ENCODE data around the gene TMEM147. TPM values are rescaled to one million over a fixed set of nuclear protein-coding genes. Genes with fewer than 3 reads are reported as not detected.
A peak's percentile ranks its signal among the peaks of the same experiment; 100 is the strongest.

Gene TMEM147
- total RNA-seq, 1 donor from 2014 or later: 84.6 TPM

GRCh38 chr19:35557539-35558399 lies 12.3 kb downstream of the TMEM147 start:
- intact Hi-C loops (cut with DNase I): no loop called here
- DNase-seq (ENCODE audit: missing footprints): no peak

GRCh38 chr19:35558400-35559280 lies 13.2 kb downstream of the TMEM147 start:
- no peak for DNase-seq (ENCODE audit: missing footprints)
- no peak for ATAC-seq
- intact Hi-C loops (cut with DNase I): no loop called here

More at GRCh38 chr19:35557539-35558399, 12.3 kb downstream of the TMEM147 start:
- peak; percentile 40 for ATAC-seq

DNA sequence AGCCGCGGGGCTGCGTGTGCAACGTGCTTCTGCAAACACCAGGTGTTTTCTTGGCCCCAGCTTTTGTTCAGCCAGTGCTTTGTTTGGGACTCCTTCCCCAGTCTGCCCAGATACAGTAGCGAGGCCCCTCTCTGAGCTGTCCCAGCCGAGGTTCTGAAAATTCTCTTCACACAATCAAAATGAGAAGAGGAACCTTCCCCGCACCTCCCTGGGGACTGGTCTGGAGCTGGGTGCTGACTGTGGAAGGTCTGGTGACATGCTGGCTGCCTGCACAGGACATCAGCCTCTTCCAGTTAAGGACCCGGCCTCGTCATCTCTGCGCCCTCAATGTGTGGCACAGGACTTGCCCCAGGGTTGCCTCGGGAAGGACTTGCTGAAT lies 13.8 kb downstream of the TMEM147 start:
- intact Hi-C loops (cut with DNase I): no loop called here
- no peak for ATAC-seq

GRCh38 chr19:35559781-35560180 lies 14.4 kb downstream of the TMEM147 start:
- DNase-seq (ENCODE audit: missing footprints): no peak

More for the DNA sequence above, 13.8 kb downstream of the TMEM147 start:
- no peak for DNase-seq (ENCODE audit: missing footprints)

GRCh38 chr19:35560271-35560670 lies 14.8 kb downstream of the TMEM147 start:
- DNase-seq (ENCODE audit: missing footprints) (no peak), ATAC-seq (no peak)
- intact Hi-C loops (cut with DNase I): no loop called here

More at GRCh38 chr19:35559781-35560180, 14.4 kb downstream of the TMEM147 start:
- intact Hi-C loops (cut with DNase I): no loop called here
- ATAC-seq: no peak

GRCh38 chr19:35560677-35561076 lies 15.3 kb downstream of the TMEM147 start:
- intact Hi-C loops (cut with DNase I): no loop called here
- ATAC-seq: no peak

DNA sequence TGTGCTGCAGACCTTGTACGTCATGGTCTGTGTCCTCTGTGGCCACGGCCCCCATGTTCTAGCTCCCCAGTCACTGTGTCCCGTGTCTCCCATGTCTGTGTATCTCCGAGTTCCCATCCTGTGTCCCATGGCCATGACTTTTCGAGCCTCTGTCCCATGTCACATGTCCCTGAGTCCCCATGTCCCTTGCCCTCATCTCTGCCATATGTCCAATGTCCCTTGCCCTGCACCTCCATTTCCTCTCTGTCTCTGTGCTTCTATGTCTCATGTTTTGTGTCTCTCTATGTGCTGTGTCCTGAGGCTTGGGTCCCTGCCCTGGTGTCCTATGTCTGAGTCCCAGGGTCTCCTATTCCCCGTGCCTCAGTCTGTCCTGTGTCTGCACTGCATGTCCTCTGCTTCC lies 16.0 kb downstream of the TMEM147 start:
- ATAC-seq: no peak
- intact Hi-C loops (cut with DNase I): no loop called here
- DNase-seq (ENCODE audit: missing footprints): no peak

More at GRCh38 chr19:35560677-35561076, 15.3 kb downstream of the TMEM147 start:
- no peak for DNase-seq (ENCODE audit: missing footprints)

DNA sequence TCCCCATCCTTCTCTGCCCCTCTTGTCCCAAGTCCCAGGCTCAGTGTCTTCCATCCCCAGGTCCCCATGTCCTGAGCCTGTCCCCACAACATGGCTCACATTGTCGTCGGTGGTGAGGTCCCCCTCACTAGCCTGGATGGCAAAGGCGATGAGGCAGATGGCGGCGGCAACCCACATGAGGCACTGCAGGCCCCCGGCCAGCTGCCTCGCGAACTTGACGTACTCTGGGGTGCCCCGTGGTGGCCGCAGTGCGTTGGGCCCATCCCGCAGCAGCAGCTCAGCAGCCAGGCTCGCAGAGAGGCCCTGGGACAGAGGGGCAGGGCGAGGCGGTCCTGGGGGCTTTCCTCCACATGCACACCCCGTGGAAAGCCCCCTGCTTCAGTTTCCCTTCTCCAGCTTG lies 16.9 kb downstream of the TMEM147 start:
- ATAC-seq: no peak
- no peak for DNase-seq (ENCODE audit: missing footprints)
- intact Hi-C loops (cut with DNase I): no loop called here

- ATAC-seq (no peak), DNase-seq (ENCODE audit: missing footprints) (no peak)
- intact Hi-C loops (cut with DNase I): no loop called here
Measured at GRCh38 chr19:35562776-35563175, 17.4 kb downstream of the TMEM147 start.

DNA sequence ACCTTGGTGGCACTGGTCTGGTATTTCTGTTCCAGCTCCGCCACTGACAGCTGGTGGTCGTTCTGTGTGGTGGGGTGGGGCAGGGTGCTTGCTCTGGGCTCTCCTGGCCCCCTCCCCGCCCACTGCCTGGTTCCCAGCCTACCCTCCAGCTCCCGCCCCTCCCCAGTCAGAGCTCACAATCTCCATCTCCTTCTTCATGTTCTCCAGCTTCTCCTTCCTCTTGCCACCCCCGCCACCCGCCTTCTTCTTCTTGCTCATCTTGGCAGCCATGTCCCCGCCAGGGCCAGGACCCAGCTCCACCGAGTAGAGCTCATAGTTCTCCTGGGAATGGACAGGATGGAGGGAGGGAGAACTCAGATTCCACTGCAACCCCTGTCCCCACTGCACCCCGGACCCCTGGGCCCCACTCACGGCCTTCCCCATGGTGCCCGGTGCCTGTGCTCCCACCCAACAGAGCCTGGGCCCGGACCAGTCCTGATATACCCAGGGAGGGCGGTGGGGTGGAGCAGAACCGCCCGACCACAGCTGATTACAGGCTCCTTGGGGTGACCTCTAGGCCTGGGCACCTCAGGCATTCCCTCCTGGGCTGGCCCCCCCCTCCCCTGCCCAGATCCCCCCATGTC lies 17.9 kb downstream of the TMEM147 start, which contains the start of gene ATP4A:
Gene ATP4A, minus strand, starts transcription at position 452 of the 623 bp plus-strand sequence. Its CDS starts 29 bp downstream, at position 423.
- ATAC-seq: no peak
- DNase-seq (ENCODE audit: missing footprints): no peak
- intact Hi-C loops (cut with DNase I): no loop called here

DNA sequence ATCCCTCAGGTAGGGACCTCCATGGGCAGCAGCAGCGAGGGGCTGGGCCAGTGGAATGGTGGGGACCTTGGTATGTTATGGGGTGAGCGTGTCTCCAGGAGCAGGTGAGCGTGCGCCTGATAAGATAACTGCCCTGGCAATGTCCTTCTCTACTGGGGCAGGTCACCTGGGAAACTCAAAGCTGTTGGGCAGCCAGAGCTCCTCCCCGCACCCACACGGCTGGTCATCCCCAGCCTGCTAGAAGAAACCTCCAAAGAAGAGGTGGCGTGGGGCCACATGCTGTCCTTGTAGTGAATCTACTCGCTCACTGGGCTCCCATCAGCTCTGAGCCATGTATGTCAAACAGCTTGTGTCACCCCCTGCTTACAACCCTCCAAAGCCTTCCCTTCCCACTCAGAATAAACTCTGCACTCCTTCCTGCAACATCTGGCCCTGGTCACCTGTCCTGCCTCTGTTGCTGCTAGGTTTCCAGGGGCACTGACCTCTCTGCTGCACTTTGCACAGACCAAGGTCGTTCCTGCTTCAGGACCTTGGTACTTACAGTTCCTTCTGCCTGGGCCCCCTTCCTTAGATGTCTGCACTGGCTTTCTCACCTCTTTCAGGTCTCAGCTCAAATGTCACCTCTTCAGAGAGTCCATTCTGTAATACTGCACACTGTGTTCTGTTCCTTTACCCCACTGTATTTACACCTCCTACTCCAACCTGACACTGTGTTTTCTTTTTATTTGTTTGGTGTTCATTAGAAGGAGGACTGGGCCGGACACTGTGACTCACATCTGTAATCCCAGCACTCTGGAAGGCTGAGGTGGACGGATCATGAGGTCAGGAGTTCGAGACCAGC lies 19.8 kb downstream of the TMEM147 start:
- intact Hi-C loops (cut with DNase I): no loop called here
- DNase-seq (ENCODE audit: missing footprints) (no peak), ATAC-seq (no peak)

DNA sequence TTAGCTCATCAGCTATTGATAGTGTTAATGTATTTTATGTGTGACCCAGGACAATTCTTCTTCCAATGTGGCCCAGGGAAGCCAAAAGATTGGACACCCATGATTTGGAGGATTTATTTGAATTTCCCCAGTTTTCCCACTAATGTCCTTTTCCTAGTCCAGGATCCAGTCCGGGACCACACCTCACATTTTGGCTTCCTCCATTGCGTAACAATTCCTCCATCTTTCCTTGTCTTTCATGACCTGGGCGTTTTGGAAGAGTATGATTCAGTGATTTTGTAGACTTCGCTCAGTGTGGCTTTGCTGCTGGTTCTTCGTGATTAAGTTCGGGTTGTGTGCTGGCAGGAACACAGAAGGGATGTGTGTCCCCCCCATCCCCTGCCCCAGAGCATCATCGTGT lies 21.3 kb downstream of the TMEM147 start:
- no peak for ATAC-seq
- DNase-seq (ENCODE audit: missing footprints): no peak
- intact Hi-C loops (cut with DNase I): no loop called here

DNA sequence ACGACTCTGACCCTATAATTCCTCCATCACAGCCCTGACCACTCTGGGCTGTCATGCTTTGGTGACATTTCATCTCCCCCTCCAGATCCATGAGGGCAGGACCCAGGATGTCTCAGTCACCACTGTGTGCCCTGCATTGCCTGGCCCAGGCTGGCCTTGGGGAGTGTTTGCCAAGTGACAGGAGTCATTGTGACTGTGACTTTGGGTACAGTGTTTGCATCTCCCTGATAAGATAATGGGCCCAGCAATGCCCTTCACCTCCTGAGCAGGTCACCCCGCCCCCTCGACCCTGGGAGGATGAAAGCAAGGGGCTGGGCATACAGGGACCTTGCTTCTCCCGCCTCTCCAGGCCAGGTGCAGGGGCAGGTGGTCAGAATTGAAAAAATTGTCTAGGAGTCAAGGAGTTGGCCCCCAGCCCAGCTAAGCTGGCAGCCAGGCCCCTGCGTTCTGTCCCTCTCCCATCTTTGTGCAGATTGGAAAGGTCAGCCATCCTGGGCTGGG lies 23.9 kb downstream of the TMEM147 start:
- intact Hi-C loops (cut with DNase I): no loop called here
- no peak for ATAC-seq
- DNase-seq (ENCODE audit: missing footprints): no peak

DNA sequence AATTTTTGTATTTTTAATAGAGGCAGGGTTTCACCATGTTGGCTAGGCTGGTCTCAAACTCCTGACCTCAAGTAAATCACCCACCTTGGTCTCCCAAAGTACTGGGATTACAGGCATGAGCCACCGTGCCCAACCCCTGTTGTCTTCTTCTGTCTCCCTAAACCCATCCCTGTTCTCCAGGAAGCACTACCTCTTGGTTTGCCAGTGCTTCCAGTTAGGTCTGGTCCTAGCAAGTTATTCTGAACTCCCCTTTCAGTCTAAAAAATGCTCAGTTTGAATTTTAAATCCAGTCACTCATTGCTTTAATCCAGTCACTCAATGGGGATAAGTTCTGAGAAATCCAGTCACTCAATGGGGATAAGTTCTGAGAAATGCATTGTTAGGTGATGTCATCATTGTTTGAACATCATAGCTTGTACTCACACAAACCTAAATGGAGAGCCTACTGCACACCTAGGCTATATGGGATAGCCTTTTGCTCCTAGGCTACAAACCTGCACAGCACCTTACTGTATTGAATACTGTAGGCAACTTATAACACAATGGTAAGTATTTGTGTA lies 26.1 kb downstream of the TMEM147 start:
- DNase-seq (ENCODE audit: missing footprints) (no peak), ATAC-seq (no peak)
- intact Hi-C loops (cut with DNase I): no loop called here

- intact Hi-C loops (cut with DNase I): no loop called here
- DNase-seq (ENCODE audit: missing footprints) (no peak), ATAC-seq (no peak)
Measured at GRCh38 chr19:35577918-35578317, 32.5 kb downstream of the TMEM147 start.

DNA sequence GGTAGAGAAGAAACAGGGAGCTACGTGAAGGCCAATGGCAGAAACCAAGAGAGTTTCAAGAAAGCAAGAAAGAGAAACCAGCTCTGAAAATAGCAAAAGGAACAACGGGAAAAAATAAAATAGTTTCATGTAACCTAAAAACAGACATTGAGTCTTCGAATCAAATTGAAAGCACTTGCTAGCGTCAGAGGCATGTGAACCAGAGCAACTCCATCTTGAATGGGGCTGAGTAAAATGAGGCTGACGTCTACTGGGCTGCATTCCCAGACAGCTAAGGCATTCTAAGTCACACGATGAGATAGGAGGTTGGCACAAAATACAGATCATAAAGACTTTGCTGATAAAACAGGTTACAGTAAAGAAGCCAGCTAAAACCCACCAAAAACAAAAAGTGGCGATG lies 33.3 kb downstream of the TMEM147 start:
- intact Hi-C loops (cut with DNase I): no loop called here
- DNase-seq (ENCODE audit: missing footprints): no peak
- no peak for ATAC-seq

- DNase-seq (ENCODE audit: missing footprints): no peak
- intact Hi-C loops (cut with DNase I): no loop called here
- ATAC-seq: no peak
Measured at GRCh38 chr19:35582760-35583159, 37.3 kb downstream of the TMEM147 start.

DNA sequence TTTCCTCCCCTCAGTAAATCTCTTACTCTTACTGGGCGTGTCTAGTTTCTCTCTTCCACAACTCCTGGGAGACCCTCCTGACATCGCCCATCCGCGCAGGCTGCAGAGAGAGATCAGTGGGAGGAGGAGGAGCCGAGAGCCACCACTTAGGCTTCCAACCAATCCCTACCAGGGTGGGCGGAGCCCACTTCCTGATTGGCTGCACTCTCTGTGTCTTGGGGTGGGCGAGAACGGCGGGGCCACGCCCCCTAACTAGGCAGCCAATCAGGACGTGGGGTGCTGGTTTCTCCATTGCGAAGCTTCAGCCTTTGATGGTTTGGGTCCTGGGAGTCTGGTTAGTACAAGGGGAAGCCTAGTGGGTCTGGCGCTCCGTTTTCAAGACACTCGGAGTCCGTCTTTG lies 40.4 kb downstream of the TMEM147 start, which contains the start of gene PMIS2:
Gene PMIS2, plus strand, starts transcription at position 326 of the 400 bp plus-strand sequence. CDS start 87 bp downstream, outside the sequence.
- ATAC-seq (no peak), DNase-seq (ENCODE audit: missing footprints) (peak; percentile 67)
- intact Hi-C loops (cut with DNase I): no loop called here

Data from Right ventricle myocardium inferior (tissue), 1 donor.